Fibroblast of mammary gland (primary cell): Measurements from ENCODE around the gene DLX2.
"Not testable (repeated sequence)": the region's sequence is repeated elsewhere in the genome, so short reads cannot be mapped to it uniquely, and the experiment has no call there.

Experiments
- DNase-seq: peaks from one replicate; pipeline ENCODE4 v3.0.0-alpha.2; 2010; ENCODE audit warnings: low read depth
- H3K4me3 ChIP-seq: 2 replicates; pipeline ENCODE4 v1.5.1; 2011; ENCODE audit warnings: low read depth, mild to moderate bottlenecking, low read length, moderate library complexity; ENCODE audit not compliant: control insufficient read depth
- CTCF ChIP-seq: conservative IDR thresholded peaks from 2 replicates; pipeline ENCODE4 v1.5.1; 2011; ENCODE audit warnings: low read depth, low read length, inconsistent platforms; ENCODE audit not compliant: control insufficient read depth, insufficient read depth

DLX2 gene

GRCh38 chr2:172062402-172063004, 40.2 kb downstream of the DLX2 start:
- TF ChIP-seq CTCF, result no peak
- no peak for DNase-seq
- H3K4me3 ChIP-seq, result no peak overlapping the region

- DNase-seq, result not testable (repeated sequence)
Observed at GRCh38 chr2:172060118-172060517, 42.6 kb downstream of the DLX2 start.

GRCh38 chr2:172058660-172059059, 44.0 kb downstream of the DLX2 start:
- no peak for DNase-seq
- no peak for TF ChIP-seq CTCF
- H3K4me3 ChIP-seq, result no peak overlapping the region

More at GRCh38 chr2:172060118-172060517, 42.6 kb downstream of the DLX2 start:
- not testable (repeated sequence) for H3K4me3 ChIP-seq

- no peak for DNase-seq
- no peak for TF ChIP-seq CTCF
- H3K4me3 ChIP-seq, result no peak overlapping the region
Observed at GRCh38 chr2:172056293-172056692, 46.4 kb downstream of the DLX2 start.

- DNase-seq, result no peak
- TF ChIP-seq CTCF, result no peak
- no peak overlapping the region for H3K4me3 ChIP-seq
Observed at GRCh38 chr2:172053486-172053885, 49.2 kb downstream of the DLX2 start.

GRCh38 chr2:172052000-172052983, 50.4 kb downstream of the DLX2 start:
- peak; percentile 10 for DNase-seq
- no peak overlapping the region for H3K4me3 ChIP-seq
- TF ChIP-seq CTCF, result no peak

GRCh38 chr2:172050479-172051125, 52.1 kb downstream of the DLX2 start:
- TF ChIP-seq CTCF, result no peak
- H3K4me3 ChIP-seq, result no peak overlapping the region
- no peak for DNase-seq
